GM15510 (cell line): ENCODE results near the gene MTTP.
A peak's percentile ranks its signal among the peaks of the same experiment; 100 is the strongest.

Experiments
- POLR2A ChIP-seq: IDR thresholded peaks from 3 replicates; pipeline ENCODE4 v1.6.1; 2011; ENCODE audit warnings: borderline replicate concordance; ENCODE audit not compliant: insufficient read length; ENCODE audit errors: extremely low read depth

The MTTP gene

GRCh38 chr4:99574530-99575324 is at the start of gene MTTP:
Gene MTTP, plus strand, starts transcription at chr4:99574824. Its CDS starts 86 bp downstream, at chr4:99574910.
- no peak for TF ChIP-seq POLR2A

GRCh38 chr4:99529228-99529627 is 45.4 kb upstream of the MTTP start:
- no peak for TF ChIP-seq POLR2A

DNA sequence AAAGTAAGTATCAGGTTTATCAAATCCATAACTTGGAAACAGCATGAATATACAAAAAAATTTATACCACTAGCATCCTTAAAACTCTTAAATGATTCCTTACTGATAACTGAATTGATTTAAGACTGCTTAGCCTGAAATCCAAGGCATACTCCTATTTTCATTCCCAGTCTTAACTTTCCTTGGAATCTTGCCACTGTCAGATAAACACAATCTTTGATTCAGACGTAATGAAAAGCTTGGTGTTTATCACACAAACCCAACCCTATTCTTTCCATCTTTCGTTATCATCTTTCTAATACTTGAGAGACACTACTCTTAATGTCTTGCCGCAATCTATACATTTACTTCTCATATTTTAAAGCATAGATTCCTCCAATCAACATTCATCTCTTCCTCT is 44.7 kb upstream of the MTTP start:
- no peak for TF ChIP-seq POLR2A

GRCh38 chr4:99536271-99536670 is 38.4 kb upstream of the MTTP start:
- TF ChIP-seq POLR2A = no peak

GRCh38 chr4:99536848-99537247 is 37.8 kb upstream of the MTTP start:
- no peak for TF ChIP-seq POLR2A

- TF ChIP-seq POLR2A = no peak
Observed at GRCh38 chr4:99537674-99538073, 37.0 kb upstream of the MTTP start.

GRCh38 chr4:99540277-99540939 is 34.2 kb upstream of the MTTP start:
- TF ChIP-seq POLR2A = no peak

GRCh38 chr4:99552872-99553271 is 21.8 kb upstream of the MTTP start:
- TF ChIP-seq POLR2A = no peak

GRCh38 chr4:99563310-99564186 is 11.1 kb upstream of the MTTP start, which contains the start of gene TRMT10A:
Gene TRMT10A, minus strand, starts transcription at chr4:99564039. Its CDS starts 4,701 bp downstream, at chr4:99559338.
- peak; percentile 67 for TF ChIP-seq POLR2A

DNA sequence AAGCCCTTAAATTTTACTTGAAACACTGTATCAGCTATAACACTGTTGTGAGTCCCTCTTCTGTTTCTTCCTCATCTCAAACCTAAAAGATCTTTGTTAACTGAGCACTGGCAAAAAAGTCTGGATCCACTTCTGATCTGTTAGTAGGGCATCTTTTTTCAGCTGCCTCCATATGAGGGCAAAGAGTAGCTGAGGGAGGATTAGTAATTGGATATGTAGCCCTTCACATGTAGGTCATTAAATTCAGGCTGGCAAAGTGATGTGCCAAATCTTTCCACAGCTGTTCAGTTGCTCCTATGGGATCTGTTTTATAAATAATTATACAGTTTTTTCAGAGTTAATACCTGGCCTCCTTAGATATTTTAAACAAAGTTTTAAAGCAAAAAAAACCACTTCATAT is 9.7 kb upstream of the MTTP start:
- no peak for TF ChIP-seq POLR2A

- TF ChIP-seq POLR2A = no peak
Observed at GRCh38 chr4:99571883-99572282, 2.7 kb upstream of the MTTP start.

- no peak for TF ChIP-seq POLR2A
Observed at GRCh38 chr4:99572527-99573240, 1.9 kb upstream of the MTTP start.

GRCh38 chr4:99573735-99574368 is 772 bp upstream of the MTTP start:
- no peak for TF ChIP-seq POLR2A

GRCh38 chr4:99578714-99579113 is 4.1 kb downstream of the MTTP start:
- no peak for TF ChIP-seq POLR2A
